ENCODE results near the gene COPS9.

Gene COPS9

GRCh38 chr2:240142859-240143258 is 6.8 kb upstream of the COPS9 start:
- TF ChIP-seq, protein P1, sequence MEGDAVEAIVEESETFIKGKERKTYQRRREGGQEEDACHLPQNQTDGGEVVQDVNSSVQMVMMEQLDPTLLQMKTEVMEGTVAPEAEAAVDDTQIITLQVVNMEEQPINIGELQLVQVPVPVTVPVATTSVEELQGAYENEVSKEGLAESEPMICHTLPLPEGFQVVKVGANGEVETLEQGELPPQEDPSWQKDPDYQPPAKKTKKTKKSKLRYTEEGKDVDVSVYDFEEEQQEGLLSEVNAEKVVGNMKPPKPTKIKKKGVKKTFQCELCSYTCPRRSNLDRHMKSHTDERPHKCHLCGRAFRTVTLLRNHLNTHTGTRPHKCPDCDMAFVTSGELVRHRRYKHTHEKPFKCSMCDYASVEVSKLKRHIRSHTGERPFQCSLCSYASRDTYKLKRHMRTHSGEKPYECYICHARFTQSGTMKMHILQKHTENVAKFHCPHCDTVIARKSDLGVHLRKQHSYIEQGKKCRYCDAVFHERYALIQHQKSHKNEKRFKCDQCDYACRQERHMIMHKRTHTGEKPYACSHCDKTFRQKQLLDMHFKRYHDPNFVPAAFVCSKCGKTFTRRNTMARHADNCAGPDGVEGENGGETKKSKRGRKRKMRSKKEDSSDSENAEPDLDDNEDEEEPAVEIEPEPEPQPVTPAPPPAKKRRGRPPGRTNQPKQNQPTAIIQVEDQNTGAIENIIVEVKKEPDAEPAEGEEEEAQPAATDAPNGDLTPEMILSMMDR (IDR thresholded peaks at IDR 0.05; ENCODE audit: extremely low read depth, missing control alignments), result no peak
- no peak for DNase-seq (ENCODE audit: low spot score)

DNA sequence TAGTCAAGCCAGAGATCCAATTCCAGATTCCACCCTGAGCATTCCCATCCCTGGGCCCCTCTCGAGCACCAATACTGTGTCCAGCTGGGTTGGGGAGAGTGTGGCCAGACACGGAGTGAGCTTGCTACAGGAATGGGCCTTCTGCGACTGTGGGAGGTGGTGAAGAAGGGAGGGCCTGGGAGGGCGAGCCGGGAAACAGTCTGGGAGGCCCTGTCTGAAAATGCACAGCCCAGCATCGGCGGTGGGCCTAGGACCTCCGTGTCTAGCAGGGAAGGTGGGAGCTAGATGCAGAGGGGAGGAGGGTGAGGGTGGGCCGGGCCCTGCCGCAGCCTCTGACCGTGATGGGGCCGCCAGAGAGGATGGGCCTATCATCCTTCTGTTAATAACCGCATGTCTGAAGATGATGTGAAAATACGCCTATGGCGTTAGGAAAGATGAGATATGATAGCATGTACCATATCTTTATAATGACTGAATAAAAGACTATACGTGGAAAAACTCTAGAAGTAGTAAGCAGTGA is 6.2 kb upstream of the COPS9 start:
- DNase-seq (ENCODE audit: low spot score), result no peak
- TF ChIP-seq, protein P1 (IDR thresholded peaks at IDR 0.05; ENCODE audit: extremely low read depth, missing control alignments), result no peak

DNA sequence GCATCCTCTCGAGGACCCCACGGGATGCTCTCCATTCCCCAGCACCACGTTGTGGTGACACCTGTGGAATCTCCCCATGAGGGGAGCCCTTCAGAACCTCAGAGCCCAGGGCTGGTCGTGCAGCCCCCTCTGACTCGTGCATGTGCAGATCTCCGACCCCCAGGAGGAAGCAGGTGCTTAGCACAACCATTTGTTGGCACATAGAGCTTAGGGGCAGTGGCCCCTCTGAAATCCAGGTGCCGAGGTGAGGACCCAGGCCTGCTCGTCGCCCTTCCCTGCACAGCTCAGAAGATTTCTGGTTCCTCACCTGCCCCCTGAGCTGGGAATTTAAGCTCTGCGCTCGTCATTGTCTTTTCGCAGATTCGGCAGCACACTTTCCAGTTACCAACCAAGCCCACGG is 5.6 kb upstream of the COPS9 start:
- TF ChIP-seq, protein P1 (IDR thresholded peaks at IDR 0.05; ENCODE audit: extremely low read depth, missing control alignments), result no peak
- DNase-seq (ENCODE audit: low spot score), result no peak

DNA sequence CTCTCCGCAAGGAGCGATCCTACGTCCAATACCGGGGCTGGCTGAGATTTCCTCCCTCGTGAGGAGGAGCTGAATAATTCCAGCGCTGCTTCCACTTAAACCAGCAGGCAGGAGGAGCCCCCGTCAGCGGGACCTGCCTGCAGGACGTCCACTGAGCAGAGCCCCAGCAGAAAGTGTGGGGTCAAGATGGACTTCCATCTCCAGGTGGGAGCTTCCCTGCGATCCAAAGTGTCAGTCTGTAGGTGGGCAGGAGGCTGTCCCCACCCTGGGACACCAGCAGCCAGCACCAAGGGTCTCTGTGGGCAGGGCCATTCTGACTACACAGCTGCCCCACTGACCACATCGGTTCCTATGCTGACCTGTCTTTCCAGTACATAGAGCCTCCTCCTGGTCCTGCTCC is 4.8 kb upstream of the COPS9 start:
- DNase-seq (ENCODE audit: low spot score), result no peak
- TF ChIP-seq, protein P1 (IDR thresholded peaks at IDR 0.05; ENCODE audit: extremely low read depth, missing control alignments), result no peak

DNA sequence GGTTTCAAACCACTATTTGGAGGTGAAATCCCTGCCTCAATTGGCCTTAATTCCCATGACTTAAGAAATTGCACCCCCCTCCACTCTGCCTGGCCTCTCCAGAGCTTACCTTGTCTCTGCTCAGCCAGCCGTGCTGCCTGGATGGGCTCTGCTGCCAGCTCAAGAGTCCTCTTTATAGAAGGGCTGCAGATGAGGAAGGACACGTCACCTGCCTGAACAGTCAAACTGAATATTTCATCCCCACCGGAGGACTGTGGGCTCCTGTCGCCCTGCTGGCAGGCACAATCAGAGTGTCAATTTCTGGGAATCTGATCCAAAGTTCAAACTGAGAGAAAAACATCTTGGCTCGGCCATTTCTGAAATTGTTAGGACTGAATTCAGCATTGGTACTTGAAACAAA is 4.4 kb upstream of the COPS9 start, which contains the start of gene OTOS:
OTOS (minus strand) TSS at position 148 of the 400 bp plus-strand sequence. CDS start 332 bp downstream, outside the sequence.
- DNase-seq (ENCODE audit: low spot score), result no peak
- TF ChIP-seq, protein P1 (IDR thresholded peaks at IDR 0.05; ENCODE audit: extremely low read depth, missing control alignments), result no peak

DNA sequence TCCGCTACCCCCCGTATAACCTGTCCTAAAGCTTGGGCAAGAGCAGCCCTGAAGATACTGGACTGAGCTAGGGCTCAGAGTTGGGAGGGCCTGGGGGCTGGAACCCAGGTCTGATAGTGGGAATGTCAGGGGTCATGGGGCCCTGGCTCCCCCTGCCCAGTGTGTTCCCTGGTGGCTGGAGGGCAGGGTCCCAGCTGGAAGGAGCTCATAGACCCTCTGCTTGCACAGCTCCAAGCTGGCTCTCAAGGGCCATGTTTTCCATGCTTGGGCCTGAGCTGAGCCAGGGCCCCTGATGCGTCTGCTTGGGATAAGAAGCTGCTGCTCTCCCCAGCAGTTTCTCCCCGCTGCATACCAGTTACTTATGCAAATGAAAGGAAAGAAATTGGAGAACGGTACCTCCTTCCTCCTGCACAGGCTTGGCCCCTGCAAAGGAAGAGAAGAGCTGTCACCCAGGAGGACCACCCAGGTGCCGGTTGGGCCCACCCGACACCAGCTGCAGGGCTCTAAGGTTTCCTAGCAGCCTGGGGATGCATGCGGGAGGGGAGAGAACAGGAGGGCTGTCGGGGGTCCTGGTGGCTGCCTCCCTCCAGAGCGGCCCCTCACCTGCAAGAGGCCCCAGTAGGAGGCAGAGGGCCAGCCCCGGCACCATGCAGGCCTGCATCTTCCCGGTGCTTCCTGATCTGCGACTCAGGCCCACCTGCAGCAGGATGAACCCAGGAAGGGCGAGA is 3.7 kb upstream of the COPS9 start:
- TF ChIP-seq, protein P1 (IDR thresholded peaks at IDR 0.05; ENCODE audit: extremely low read depth, missing control alignments), result no peak
- DNase-seq (ENCODE audit: low spot score), result no peak

- TF ChIP-seq, protein P1 (IDR thresholded peaks at IDR 0.05; ENCODE audit: extremely low read depth, missing control alignments), result no peak
- DNase-seq (ENCODE audit: low spot score), result no peak
These were observed 2.9 kb upstream of the COPS9 start for GRCh38 chr2:240139011-240139441.
